SU-DHL-6 (cell line): ENCODE measurements around the gene FARS2.

Experiments
- H2AFZ ChIP-seq: fragments of 200-600 bp; sonication (generic); 2 replicates; pipeline ENCODE4 v1.6.1; 2014; ENCODE audit warnings: low read depth, mild to moderate bottlenecking, moderate library complexity, mixed read lengths, antibody characterized with exemption, low read length; ENCODE audit not compliant: severe bottlenecking
- H3F3A ChIP-seq: fragments of 200-600 bp; shearing (Covaris generic); 2 replicates; pipeline ENCODE4 v1.6.0; 2016; ENCODE audit warnings: antibody characterized with exemption, mild to moderate bottlenecking; ENCODE audit not compliant: insufficient read depth
- H3K27ac ChIP-seq: fragments of 200-600 bp; sonication (generic); 2 replicates; pipeline ENCODE4 v1.5.1; 2016; ENCODE audit warnings: low read depth, mild to moderate bottlenecking, low read length, moderate library complexity, mixed read lengths
- H3K27me3 ChIP-seq: fragments of 200-600 bp; sonication (generic), shearing (Covaris generic); 2 replicates; pipeline ENCODE4 v1.6.0; 2014; ENCODE audit warnings: mild to moderate bottlenecking, low read length
- H3K36me3 ChIP-seq: fragments of 200-600 bp; sonication (generic); 2 replicates; pipeline ENCODE4 v1.6.1; 2014; ENCODE audit warnings: mild to moderate bottlenecking, low read length, mixed read lengths
- H3K4me2 ChIP-seq: fragments of 300-600, 200-600 bp; shearing (Covaris generic), sonication (generic); 2 replicates; pipeline ENCODE4 v1.6.0; 2014; ENCODE audit warnings: low read length, low read depth, mild to moderate bottlenecking; ENCODE audit not compliant: poor library complexity, severe bottlenecking
- H3K4me3 ChIP-seq: fragments of 200-600 bp; sonication (generic); 2 replicates; pipeline ENCODE4 v1.5.1; 2014; ENCODE audit warnings: antibody characterized with exemption, low read length, mild to moderate bottlenecking, mixed read lengths; ENCODE audit not compliant: insufficient read depth, poor library complexity, severe bottlenecking
- H3K79me2 ChIP-seq: fragments of 200-600 bp; sonication (generic); 2 replicates; pipeline ENCODE4 v1.6.1; 2014; ENCODE audit warnings: mild to moderate bottlenecking, low read length, moderate library complexity; ENCODE audit not compliant: insufficient read depth
- H3K9ac ChIP-seq: fragments of 200-600 bp; sonication (generic); 2 replicates; pipeline ENCODE4 v1.7.0; 2014; ENCODE audit warnings: mild to moderate bottlenecking, low read length
- H3K9me2 ChIP-seq: fragments of 200-600 bp; sonication (generic); replicated peaks from 2 replicates; pipeline ENCODE4 v1.6.1; 2014; ENCODE audit warnings: low read length; ENCODE audit not compliant: insufficient read depth
- H3K9me3 ChIP-seq: fragments of 200-600 bp; sonication (generic); 2 replicates; pipeline ENCODE4 v1.6.1; 2014; ENCODE audit warnings: low read length, mixed read lengths; ENCODE audit not compliant: insufficient read depth
- H4K20me1 ChIP-seq: fragments of 200-600 bp; sonication (generic); 2 replicates; pipeline ENCODE4 v1.6.1; 2014; ENCODE audit warnings: low read depth, mild to moderate bottlenecking, antibody characterized with exemption, low read length, moderate library complexity, mixed read lengths
- CTCF ChIP-seq: fragments of 200-600 bp; sonication (generic); IDR thresholded peaks from one replicate; pipeline ENCODE4 v1.5.1; 2017; ENCODE audit warnings: antibody characterized with exemption, mild to moderate bottlenecking, low read length, moderate library complexity; ENCODE audit not compliant: insufficient read depth, poor library complexity, severe bottlenecking
- EZH2phosphoT487 ChIP-seq: fragments of 200-600 bp; sonication (generic), shearing (Covaris generic); conservative IDR thresholded peaks from 2 replicates; pipeline ENCODE4 v1.6.1; 2018; ENCODE audit warnings: mild to moderate bottlenecking, antibody characterized with exemption, low read length, moderate library complexity, mixed read lengths

Gene FARS2

DNA sequence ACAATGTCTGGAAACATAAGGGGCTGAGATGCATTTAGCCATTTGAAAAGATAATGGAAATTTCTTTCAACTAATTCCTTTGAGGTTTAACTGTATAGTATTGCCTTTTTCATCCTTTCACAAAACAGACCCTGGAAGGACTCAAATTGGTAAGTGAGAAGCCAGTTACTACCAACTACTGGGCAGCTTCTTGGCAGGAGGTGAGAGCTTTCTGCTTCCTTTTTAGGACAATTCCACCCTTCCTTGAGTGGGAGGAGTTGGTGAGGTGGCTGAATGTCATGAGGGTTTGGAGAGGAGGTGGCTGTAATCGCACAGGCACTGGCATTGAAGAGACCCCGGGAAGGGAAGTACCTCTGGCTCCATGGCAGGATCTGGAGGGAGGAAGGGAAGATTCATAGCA, 404.4 kb downstream of the FARS2 start:
- Histone ChIP-seq H3K4me2 (no peak overlapping the region), H3K79me2 (no peaks in the 10 kb centered on the region), H3K36me3 (no peaks in the 10 kb centered on the region), H3F3A (no peaks in the 10 kb centered on the region), H3K27me3 (no peaks in the 10 kb centered on the region), H4K20me1 (no peaks in the 10 kb centered on the region), H3K27ac (no peak overlapping the region), H3K9me2 (no peaks in the 10 kb centered on the region), H3K4me3 (no peak overlapping the region), H3K9ac (no peak overlapping the region), H2AFZ (no peak overlapping the region), H3K9me3 (no peaks in the 10 kb centered on the region)
- TF ChIP-seq EZH2phosphoT487, result no peak
- no peak for TF ChIP-seq CTCF

DNA sequence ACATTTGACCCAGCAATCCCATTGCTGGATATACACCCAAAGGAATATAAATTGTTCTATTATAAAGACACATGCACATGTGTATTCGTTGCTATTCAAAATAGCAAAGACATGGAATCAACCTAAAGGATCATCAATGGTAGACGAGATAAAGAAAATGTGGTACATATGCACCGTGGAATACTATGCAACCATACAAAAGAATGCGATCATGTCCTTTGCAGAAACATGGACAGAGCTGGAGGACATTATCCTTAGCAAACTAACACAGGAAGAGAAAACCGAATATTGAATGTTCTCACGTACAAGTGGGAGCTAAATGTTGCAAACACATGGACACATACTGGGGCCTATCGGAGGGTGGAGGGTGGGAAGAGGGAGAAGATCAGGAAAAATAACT, 405.4 kb downstream of the FARS2 start:
- no peak overlapping the region for H3K27ac ChIP-seq
- no peaks in the 10 kb centered on the region for H4K20me1 ChIP-seq
- H3K4me2 ChIP-seq, result no peak overlapping the region
- H3K9ac ChIP-seq, result no peak overlapping the region
- TF ChIP-seq CTCF, result no peak
- no peak for TF ChIP-seq EZH2phosphoT487
- H3K79me2 ChIP-seq, result no peaks in the 10 kb centered on the region
- no peaks in the 10 kb centered on the region for H3K27me3 ChIP-seq
- H3K9me2 ChIP-seq, result no peaks in the 10 kb centered on the region
- H3F3A ChIP-seq, result no peaks in the 10 kb centered on the region
- H3K9me3 ChIP-seq, result no peaks in the 10 kb centered on the region
- H3K36me3 ChIP-seq, result no peaks in the 10 kb centered on the region
- H3K4me3 ChIP-seq, result no peak overlapping the region
- no peak overlapping the region for H2AFZ ChIP-seq

DNA sequence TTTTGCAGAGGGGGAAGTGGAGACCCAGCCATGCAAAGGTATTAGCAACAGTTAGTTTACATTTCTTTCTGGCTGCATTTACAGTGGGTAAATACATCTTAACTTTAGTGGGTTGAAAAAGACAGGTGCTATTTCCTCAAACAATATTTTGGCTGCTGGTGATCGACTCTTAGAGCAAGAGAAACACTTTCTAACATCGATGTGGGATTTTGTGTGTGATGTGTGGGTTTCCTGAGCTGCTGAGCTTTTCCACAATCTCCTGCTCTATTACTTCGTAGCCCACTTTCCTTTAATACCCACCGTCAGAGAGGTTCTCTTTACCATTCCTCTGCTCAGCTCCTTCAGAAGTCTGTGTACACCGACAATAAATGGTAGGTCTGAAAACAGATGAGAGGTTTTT, 406.4 kb downstream of the FARS2 start:
- Histone ChIP-seq H2AFZ (no peak overlapping the region), H3K79me2 (no peaks in the 10 kb centered on the region), H3K27me3 (no peaks in the 10 kb centered on the region), H3K9me2 (no peaks in the 10 kb centered on the region), H4K20me1 (no peaks in the 10 kb centered on the region), H3K4me2 (no peak overlapping the region), H3F3A (no peaks in the 10 kb centered on the region), H3K4me3 (no peak overlapping the region), H3K9ac (no peak overlapping the region), H3K36me3 (no peaks in the 10 kb centered on the region), H3K9me3 (no peaks in the 10 kb centered on the region), H3K27ac (no peak overlapping the region)
- TF ChIP-seq EZH2phosphoT487, result no peak
- no peak for TF ChIP-seq CTCF

- no peaks in the 10 kb centered on the region for H3K36me3 ChIP-seq
- H3K9ac ChIP-seq, result no peak overlapping the region
- no peaks in the 10 kb centered on the region for H4K20me1 ChIP-seq
- H2AFZ ChIP-seq, result no peak overlapping the region
- no peaks in the 10 kb centered on the region for H3K9me2 ChIP-seq
- no peak overlapping the region for H3K4me3 ChIP-seq
- no peaks in the 10 kb centered on the region for H3K79me2 ChIP-seq
- TF ChIP-seq CTCF (no peak), EZH2phosphoT487 (no peak)
- no peak overlapping the region for H3K27ac ChIP-seq
- H3F3A ChIP-seq, result no peaks in the 10 kb centered on the region
- no peaks in the 10 kb centered on the region for H3K27me3 ChIP-seq
- no peaks in the 10 kb centered on the region for H3K9me3 ChIP-seq
- no peak overlapping the region for H3K4me2 ChIP-seq
Measured at GRCh38 chr6:5670381-5670780, 409.1 kb downstream of the FARS2 start.
